KMS-11 (cell line): ENCODE measurements around the gene MAN2A2.
A peak's percentile ranks its signal among the peaks of the same experiment; 100 is the strongest.

ENCODE experiments used
- H2AFZ ChIP-seq: fragments of 200-600 bp; sonication (generic); 2 replicates; pipeline ENCODE4 v1.6.1; 2016; ENCODE audit warnings: antibody characterized with exemption, mixed run types, low read depth
- H3K27ac ChIP-seq: fragments of 200-600 bp; sonication (generic); 2 replicates; pipeline ENCODE4 v1.6.1; 2016; ENCODE audit warnings: mild to moderate bottlenecking, mixed run types
- H3K27me3 ChIP-seq: fragments of 200-600 bp; sonication (generic); 2 replicates; pipeline ENCODE4 v1.6.1; 2017; ENCODE audit warnings: mild to moderate bottlenecking, low read depth, mixed run types, moderate library complexity; ENCODE audit not compliant: insufficient read depth
- H3K36me3 ChIP-seq: fragments of 200-600 bp; sonication (generic); 2 replicates; pipeline ENCODE4 v1.6.1; 2017; ENCODE audit warnings: mild to moderate bottlenecking, mixed run types; ENCODE audit not compliant: insufficient read depth
- H3K4me1 ChIP-seq: fragments of 200-600 bp; sonication (generic); 2 replicates; pipeline ENCODE4 v1.6.1; 2016; ENCODE audit warnings: mild to moderate bottlenecking, low read depth, mixed run types; ENCODE audit not compliant: poor library complexity, severe bottlenecking
- H3K4me2 ChIP-seq: fragments of 200-600 bp; sonication (generic); 2 replicates; pipeline ENCODE4 v1.7.0; 2016; ENCODE audit warnings: mild to moderate bottlenecking, mixed run types
- H3K4me3 ChIP-seq: fragments of 200-600 bp; sonication (generic); IDR thresholded peaks from 2 replicates; pipeline ENCODE4 v1.6.1; 2017; ENCODE audit warnings: low read depth, low read length, mixed read lengths; ENCODE audit not compliant: insufficient read depth
- H3K79me2 ChIP-seq: fragments of 200-600 bp; sonication (generic); 2 replicates; pipeline ENCODE4 v1.6.1; 2016; ENCODE audit warnings: low read depth, mixed run types; ENCODE audit not compliant: insufficient read depth
- H3K9ac ChIP-seq: fragments of 200-600 bp; sonication (generic); 2 replicates; pipeline ENCODE4 v1.6.1; 2016; ENCODE audit warnings: mild to moderate bottlenecking, mixed run types
- H4K20me1 ChIP-seq: fragments of 200-600 bp; sonication (generic); 2 replicates; pipeline ENCODE4 v1.6.1; 2016; ENCODE audit warnings: mild to moderate bottlenecking, mixed run types; ENCODE audit not compliant: insufficient read depth
- TF ChIP-seq, protein P1 (sequence below): fragments of 200-600 bp; sonication (generic); conservative IDR thresholded peaks from 2 replicates; pipeline ENCODE4 v1.6.1; 2017; ENCODE audit warnings: low read depth, mild to moderate bottlenecking, antibody characterized with exemption, low read length, moderate library complexity, mixed read lengths

Gene MAN2A2

GRCh38 chr15:90952901-90953677, 50.0 kb downstream of the MAN2A2 start:
- Histone ChIP-seq H3K27ac (no peak overlapping the region), H3K4me2 (no peak overlapping the region), H3K79me2 (peaks cover 15% of the 10 kb centered on the region; the same call in 1 of the 2 replicates), H3K27me3 (no peaks in the 10 kb centered on the region), H3K4me1 (peaks cover 3% of the 10 kb centered on the region), H2AFZ (no peak overlapping the region), H3K4me3 (no peak overlapping the region), H3K36me3 (no peaks in the 10 kb centered on the region), H3K9ac (no peak overlapping the region), H4K20me1 (no peaks in the 10 kb centered on the region)
- TF ChIP-seq, protein P1, sequence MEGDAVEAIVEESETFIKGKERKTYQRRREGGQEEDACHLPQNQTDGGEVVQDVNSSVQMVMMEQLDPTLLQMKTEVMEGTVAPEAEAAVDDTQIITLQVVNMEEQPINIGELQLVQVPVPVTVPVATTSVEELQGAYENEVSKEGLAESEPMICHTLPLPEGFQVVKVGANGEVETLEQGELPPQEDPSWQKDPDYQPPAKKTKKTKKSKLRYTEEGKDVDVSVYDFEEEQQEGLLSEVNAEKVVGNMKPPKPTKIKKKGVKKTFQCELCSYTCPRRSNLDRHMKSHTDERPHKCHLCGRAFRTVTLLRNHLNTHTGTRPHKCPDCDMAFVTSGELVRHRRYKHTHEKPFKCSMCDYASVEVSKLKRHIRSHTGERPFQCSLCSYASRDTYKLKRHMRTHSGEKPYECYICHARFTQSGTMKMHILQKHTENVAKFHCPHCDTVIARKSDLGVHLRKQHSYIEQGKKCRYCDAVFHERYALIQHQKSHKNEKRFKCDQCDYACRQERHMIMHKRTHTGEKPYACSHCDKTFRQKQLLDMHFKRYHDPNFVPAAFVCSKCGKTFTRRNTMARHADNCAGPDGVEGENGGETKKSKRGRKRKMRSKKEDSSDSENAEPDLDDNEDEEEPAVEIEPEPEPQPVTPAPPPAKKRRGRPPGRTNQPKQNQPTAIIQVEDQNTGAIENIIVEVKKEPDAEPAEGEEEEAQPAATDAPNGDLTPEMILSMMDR = no peak

- Histone ChIP-seq H3K36me3 (no peaks in the 10 kb centered on the region), H3K4me1 (peaks cover 3% of the 10 kb centered on the region), H3K27me3 (no peaks in the 10 kb centered on the region), H3K27ac (peak overlapping the region; percentile 99; the same call in 1 of the 2 replicates), H3K79me2 (peaks cover 15% of the 10 kb centered on the region; the same call in 1 of the 2 replicates), H2AFZ (no peak overlapping the region), H4K20me1 (no peaks in the 10 kb centered on the region), H3K9ac (peak overlapping the region; percentile 99), H3K4me2 (peak overlapping the region; percentile 94), H3K4me3 (no peak overlapping the region)
- TF ChIP-seq, protein P1 = no peak
Observed at GRCh38 chr15:90953947-90954711, 51.0 kb downstream of the MAN2A2 start.

GRCh38 chr15:90954712-90955623, 51.9 kb downstream of the MAN2A2 start, which contains the start of gene RCCD1:
RCCD1 (plus strand) TSS chr15:90954884; CDS start chr15:90956735, 1,851 bp downstream.
- peak within 1 kb of the TSS; percentile 99 for H3K27ac ChIP-seq
- H3K79me2 ChIP-seq = peaks cover 15% of the 10 kb centered on the region; the same call in 1 of the 2 replicates
- no peaks in the 10 kb centered on the region for H3K27me3 ChIP-seq
- H3K9ac ChIP-seq = peak within 1 kb of the TSS; percentile 99
- peak within 1 kb of the TSS; percentile 64 for H2AFZ ChIP-seq
- H3K4me3 ChIP-seq = no peak within 1 kb of the TSS
- H4K20me1 ChIP-seq = no peaks in the 10 kb centered on the region
- H3K4me2 ChIP-seq = peak within 1 kb of the TSS; percentile 94
- TF ChIP-seq, protein P1 = no peak
- no peaks in the 10 kb centered on the region for H3K36me3 ChIP-seq
- H3K4me1 ChIP-seq = peaks cover 3% of the 10 kb centered on the region
